Fibroblast of the aortic adventitia (primary cell): Measurements from ENCODE around the gene CALD1. TPM values are rescaled to one million over a fixed set of nuclear protein-coding genes. Genes with fewer than 3 reads are reported as not detected.

Experiments
- DNase-seq: peaks from one replicate; pipeline ENCODE4 v3.0.0-alpha.2; 2010; ENCODE audit warnings: low read depth
- H3K4me3 ChIP-seq: 2 replicates; pipeline ENCODE4 v1.5.1; 2011; ENCODE audit warnings: low read depth, mild to moderate bottlenecking, control low read depth, low read length, moderate library complexity
- CTCF ChIP-seq: IDR thresholded peaks from 2 replicates; pipeline ENCODE4 v1.5.1; 2011; ENCODE audit warnings: mild to moderate bottlenecking, low read length, control low read depth, inconsistent platforms; ENCODE audit not compliant: insufficient read depth
- total RNA-seq: library from RNA; depleted of rRNA; stranded (reverse); fragments of >200 nt; gene quantifications from 2 replicates; pipeline ENCODE4 v1.2.3, GENCODE V29; 2012; ENCODE audit warnings: low replicate concordance

The CALD1 gene
- total RNA-seq, 1 donor: 201 TPM

- peak; percentile 49 for TF ChIP-seq CTCF
- DNase-seq: peak; percentile 95
- H3K4me3 ChIP-seq: no peak overlapping the region
These were observed 125.9 kb downstream of the CALD1 start for GRCh38 chr7:134905375-134905774.

- DNase-seq: no peak
- H3K4me3 ChIP-seq: no peak overlapping the region
- TF ChIP-seq CTCF: no peak
These were observed 127.6 kb downstream of the CALD1 start for GRCh38 chr7:134907000-134907399.

GRCh38 chr7:134907639-134908038, 128.2 kb downstream of the CALD1 start:
- H3K4me3 ChIP-seq: no peak overlapping the region
- peak; percentile 65 for DNase-seq
- TF ChIP-seq CTCF: peak; percentile 2

GRCh38 chr7:134908289-134908688, 128.9 kb downstream of the CALD1 start:
- peak; percentile 39 for DNase-seq
- no peak overlapping the region for H3K4me3 ChIP-seq
- TF ChIP-seq CTCF: no peak

DNA sequence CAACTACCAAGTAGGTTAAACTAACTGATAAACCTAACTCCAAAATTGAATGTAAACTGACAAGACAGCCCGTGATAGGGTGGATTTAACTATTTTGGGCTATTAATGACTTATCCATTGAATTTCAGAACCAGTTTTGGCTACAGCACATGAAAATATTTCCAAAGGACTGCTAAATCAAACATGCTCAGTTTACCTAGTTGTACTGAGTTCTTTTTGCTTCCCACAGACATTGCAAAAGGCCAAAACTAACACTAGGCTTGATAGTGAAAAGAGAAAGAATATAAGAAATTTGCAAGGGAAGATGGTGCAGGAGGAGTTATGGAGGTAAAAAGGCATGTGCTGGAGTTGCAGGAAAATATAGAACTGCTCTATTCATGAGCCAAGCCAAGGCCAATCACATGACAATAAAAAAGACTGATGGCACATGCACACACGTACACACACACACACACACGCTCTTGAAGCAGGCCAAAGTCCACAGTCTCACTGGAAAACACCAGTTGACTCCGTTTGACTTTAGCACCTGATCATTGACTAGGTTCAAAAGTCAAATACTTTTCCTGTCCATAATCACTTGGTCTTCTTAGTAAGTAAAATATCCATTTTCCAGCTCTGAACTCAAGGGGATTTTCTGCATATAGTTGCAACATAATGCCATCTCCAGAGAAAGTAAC, 130.9 kb downstream of the CALD1 start:
- H3K4me3 ChIP-seq: no peak overlapping the region
- TF ChIP-seq CTCF: no peak
- no peak for DNase-seq

DNA sequence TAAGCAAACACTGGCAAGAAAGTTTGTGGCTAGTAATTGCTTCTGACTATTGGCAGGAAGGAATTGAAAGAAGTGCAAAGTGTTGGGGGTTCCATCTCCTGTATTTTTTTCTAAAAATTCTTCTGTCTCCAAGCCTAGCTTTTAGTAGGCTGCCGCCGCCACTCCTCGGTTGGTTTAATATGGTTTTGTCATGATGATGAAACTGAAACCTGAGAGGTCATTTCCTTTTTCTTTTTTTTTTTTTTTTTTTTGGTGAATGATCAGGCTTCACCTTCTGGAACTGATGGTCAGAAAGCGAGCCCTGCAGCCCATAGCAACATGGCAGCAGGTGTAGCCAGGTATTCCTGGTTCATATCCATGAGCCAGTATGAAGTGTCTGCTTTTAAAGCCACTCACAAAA, 131.5 kb downstream of the CALD1 start:
- no peak overlapping the region for H3K4me3 ChIP-seq
- no peak for DNase-seq
- TF ChIP-seq CTCF: no peak
